Karpas-422 (cell line): ENCODE data around the gene NAA10. TPM values are rescaled to one million over a fixed set of nuclear protein-coding genes. Genes with fewer than 3 reads are reported as not detected.
A peak's percentile ranks its signal among the peaks of the same experiment; 100 is the strongest.

ENCODE experiments used
- DNase-seq: peaks from one replicate; pipeline ENCODE4 v3.0.0-alpha.2; 2015
- H2AFZ ChIP-seq: fragments of 200-600 bp; sonication (generic); 2 replicates; pipeline ENCODE4 v1.6.1; 2014; ENCODE audit warnings: antibody characterized with exemption, low read length, mixed read lengths
- H3K27ac ChIP-seq: fragments of 200-600 bp; sonication (generic); 2 replicates; pipeline ENCODE4 v1.5.1; 2014; ENCODE audit warnings: mild to moderate bottlenecking, low read length, moderate library complexity
- H3K27me3 ChIP-seq: fragments of 200-600 bp; sonication (generic); 2 replicates; pipeline ENCODE4 v1.6.1; 2014; ENCODE audit warnings: low read length, mixed read lengths
- H3K36me3 ChIP-seq: fragments of 200-600 bp; sonication (generic); 2 replicates; pipeline ENCODE4 v1.6.1; 2014; ENCODE audit warnings: low read length, mixed read lengths; ENCODE audit not compliant: insufficient read depth
- H3K4me1 ChIP-seq: fragments of 200-600 bp; sonication (generic); 2 replicates; pipeline ENCODE4 v1.6.1; 2014; ENCODE audit warnings: mild to moderate bottlenecking, low read length, mixed read lengths
- H3K4me2 ChIP-seq: fragments of 200-600 bp; sonication (generic); 2 replicates; pipeline ENCODE4 v1.6.1; 2014; ENCODE audit warnings: low read length, low read depth, mild to moderate bottlenecking; ENCODE audit not compliant: poor library complexity, severe bottlenecking
- H3K4me3 ChIP-seq: fragments of 200-600 bp; sonication (generic); 2 replicates; pipeline ENCODE4 v1.5.1; 2014; ENCODE audit warnings: mild to moderate bottlenecking, antibody characterized with exemption, low read length, mixed read lengths
- H3K79me2 ChIP-seq: fragments of 200-600 bp; sonication (generic); 2 replicates; pipeline ENCODE4 v1.6.1; 2014; ENCODE audit warnings: mild to moderate bottlenecking, low read length, mixed read lengths
- H3K9ac ChIP-seq: fragments of 200-600 bp; sonication (generic); 2 replicates; pipeline ENCODE4 v1.6.0; 2014; ENCODE audit warnings: low read length
- H3K9me2 ChIP-seq: fragments of 200-600 bp; sonication (generic), shearing (Covaris generic); replicated peaks from 2 replicates; pipeline ENCODE4 v1.6.0; 2014; ENCODE audit warnings: mild to moderate bottlenecking, low read length, moderate library complexity; ENCODE audit not compliant: insufficient read depth
- H3K9me3 ChIP-seq: fragments of 300-700, 200-600 bp; sonication (generic); 2 replicates; pipeline ENCODE4 v1.6.1; 2014; ENCODE audit warnings: low read length, mixed read lengths
- H4K20me1 ChIP-seq: fragments of 200-600 bp; sonication (generic); 2 replicates; pipeline ENCODE4 v1.6.1; 2014; ENCODE audit warnings: mild to moderate bottlenecking, antibody characterized with exemption, low read length, low read depth; ENCODE audit not compliant: insufficient read depth
- total RNA-seq: library from RNA; depleted of rRNA; stranded (reverse); fragments of >200 nt; shearing (Covaris generic); gene quantifications from 2 replicates; pipeline ENCODE4 v1.2.3, GENCODE V29; 2014; ENCODE audit warnings: low replicate concordance

NAA10 gene
- total RNA-seq, 1 experiment from 2014 or later: 103 TPM

GRCh38 chrX:153948847-153949805 lies 14.3 kb upstream of the NAA10 start:
- Histone ChIP-seq H3K36me3 (peaks cover 11% of the 10 kb centered on the region), H3K9me2 (no peaks in the 10 kb centered on the region), H3K79me2 (no peaks in the 10 kb centered on the region), H3K27ac (no peak overlapping the region), H3K4me3 (no peak overlapping the region), H3K27me3 (no peaks in the 10 kb centered on the region), H3K4me1 (no peaks in the 10 kb centered on the region), H3K4me2 (no peak overlapping the region), H3K9ac (no peak overlapping the region), H3K9me3 (no peaks in the 10 kb centered on the region), H2AFZ (no peak overlapping the region), H4K20me1 (0 out of 2 replicates have a peak, but pooled peaks cover 4% of the 10 kb centered on the region)
- DNase-seq: no peak

GRCh38 chrX:153948002-153948466 lies 13.2 kb upstream of the NAA10 start:
- no peak overlapping the region for H3K27ac ChIP-seq
- H3K36me3 ChIP-seq: peaks cover 8% of the 10 kb centered on the region
- H3K4me2 ChIP-seq: no peak overlapping the region
- no peaks in the 10 kb centered on the region for H3K9me3 ChIP-seq
- H3K9ac ChIP-seq: no peak overlapping the region
- H3K79me2 ChIP-seq: no peaks in the 10 kb centered on the region
- H3K9me2 ChIP-seq: no peaks in the 10 kb centered on the region
- no peak for DNase-seq
- no peaks in the 10 kb centered on the region for H3K27me3 ChIP-seq
- no peak overlapping the region for H2AFZ ChIP-seq
- no peaks in the 10 kb centered on the region for H3K4me1 ChIP-seq
- no peak overlapping the region for H3K4me3 ChIP-seq
- 0 out of 2 replicates have a peak, but pooled peaks cover 4% of the 10 kb centered on the region for H4K20me1 ChIP-seq

GRCh38 chrX:153947009-153947769 lies 12.4 kb upstream of the NAA10 start:
- Histone ChIP-seq H3K4me1 (no peaks in the 10 kb centered on the region), H3K9ac (peak overlapping the region; percentile 37), H3K79me2 (no peaks in the 10 kb centered on the region), H3K4me2 (no peak overlapping the region), H2AFZ (no peak overlapping the region), H4K20me1 (no peaks in the 10 kb centered on the region), H3K27ac (no peak overlapping the region), H3K27me3 (no peaks in the 10 kb centered on the region), H3K9me2 (no peaks in the 10 kb centered on the region), H3K9me3 (no peaks in the 10 kb centered on the region), H3K36me3 (no peaks in the 10 kb centered on the region), H3K4me3 (no peak overlapping the region)
- peak; percentile 95 for DNase-seq

GRCh38 chrX:153945956-153946943 lies 11.4 kb upstream of the NAA10 start:
- no peak for DNase-seq
- Histone ChIP-seq H3K9me3 (no peaks in the 10 kb centered on the region), H3K4me1 (no peaks in the 10 kb centered on the region), H3K79me2 (no peaks in the 10 kb centered on the region), H3K4me2 (no peak overlapping the region), H3K4me3 (no peak overlapping the region), H3K27me3 (no peaks in the 10 kb centered on the region), H3K36me3 (no peaks in the 10 kb centered on the region), H3K9me2 (no peaks in the 10 kb centered on the region), H4K20me1 (no peaks in the 10 kb centered on the region), H3K27ac (no peak overlapping the region), H3K9ac (no peak overlapping the region), H2AFZ (no peak overlapping the region)

- Histone ChIP-seq H2AFZ (no peak overlapping the region), H3K9ac (no peak overlapping the region), H3K36me3 (no peaks in the 10 kb centered on the region), H3K9me2 (no peaks in the 10 kb centered on the region), H3K9me3 (no peaks in the 10 kb centered on the region), H3K4me2 (no peak overlapping the region), H3K79me2 (no peaks in the 10 kb centered on the region), H3K27ac (no peak overlapping the region), H3K4me1 (no peaks in the 10 kb centered on the region), H3K27me3 (no peaks in the 10 kb centered on the region), H3K4me3 (no peak overlapping the region), H4K20me1 (no peaks in the 10 kb centered on the region)
- no peak for DNase-seq
Observed at GRCh38 chrX:153944800-153945150, 9.9 kb upstream of the NAA10 start.

- Histone ChIP-seq H3K4me3 (no peak within 1 kb of the TSS), H3K4me1 (no peaks in the 10 kb centered on the region), H2AFZ (no peak within 1 kb of the TSS), H3K27me3 (no peaks in the 10 kb centered on the region), H3K9me3 (no peaks in the 10 kb centered on the region), H3K27ac (no peak within 1 kb of the TSS), H3K36me3 (no peaks in the 10 kb centered on the region), H3K9me2 (no peaks in the 10 kb centered on the region), H3K79me2 (no peaks in the 10 kb centered on the region), H3K9ac (no peak within 1 kb of the TSS), H4K20me1 (no peaks in the 10 kb centered on the region), H3K4me2 (no peak within 1 kb of the TSS)
- DNase-seq: no peak
Observed at GRCh38 chrX:153944140-153944799, 9.4 kb upstream of the NAA10 start, which contains the start of gene RENBP. TSS of gene RENBP (minus strand) at chrX:153944643. CDS start at chrX:153944610, 33 bp downstream.

- no peaks in the 10 kb centered on the region for H3K79me2 ChIP-seq
- no peak overlapping the region for H3K4me2 ChIP-seq
- H3K27me3 ChIP-seq: no peaks in the 10 kb centered on the region
- H3K36me3 ChIP-seq: no peaks in the 10 kb centered on the region
- no peak overlapping the region for H3K27ac ChIP-seq
- no peak overlapping the region for H3K4me3 ChIP-seq
- no peak for DNase-seq
- no peaks in the 10 kb centered on the region for H3K9me2 ChIP-seq
- no peaks in the 10 kb centered on the region for H3K9me3 ChIP-seq
- H3K4me1 ChIP-seq: no peaks in the 10 kb centered on the region
- no peak overlapping the region for H2AFZ ChIP-seq
- no peaks in the 10 kb centered on the region for H4K20me1 ChIP-seq
- no peak overlapping the region for H3K9ac ChIP-seq
Observed at GRCh38 chrX:153941336-153942252, 6.8 kb upstream of the NAA10 start.
